Astrocyte (in vitro differentiated cells and primary cell): ENCODE measurements around the gene PTPRM. TPM values are rescaled to one million over a fixed set of nuclear protein-coding genes. Genes with fewer than 3 reads are reported as not detected.

Experiments
- DNase-seq: peaks from one replicate; pipeline ENCODE4 v3.0.0-alpha.2; 2010; ENCODE audit warnings: low read depth
- FAIRE-seq: peaks from 2 replicates; lab custom pipeline; 2011; peaks lifted over from hg19 to GRCh38; lab: Jason Lieb, UNC
- H2AFZ ChIP-seq: 2 replicates; pipeline ENCODE4 v1.6.0; 2012; ENCODE audit warnings: low read depth, low read length, inconsistent platforms
- H3K27ac ChIP-seq: 2 replicates; pipeline ENCODE4 v1.5.1; 2011; ENCODE audit warnings: low read depth, low read length, inconsistent platforms
- H3K27me3 ChIP-seq: 2 replicates; pipeline ENCODE4 v1.6.0; 2011; ENCODE audit warnings: low read length, inconsistent platforms; ENCODE audit not compliant: insufficient read depth
- H3K36me3 ChIP-seq: 2 replicates; pipeline ENCODE4 v1.5.1; 2011; ENCODE audit warnings: low read length, inconsistent platforms; ENCODE audit not compliant: insufficient read depth
- H3K4me1 ChIP-seq: 2 replicates; pipeline ENCODE4 v1.5.1; 2011; ENCODE audit warnings: low read length, inconsistent platforms; ENCODE audit not compliant: insufficient read depth
- H3K4me2 ChIP-seq: 2 replicates; pipeline ENCODE4 v1.6.0; 2012; ENCODE audit warnings: low read length, inconsistent platforms
- H3K4me3 ChIP-seq: 2 replicates; pipeline ENCODE4 v1.5.1; 2011; ENCODE audit warnings: low read depth, mild to moderate bottlenecking, low read length, inconsistent platforms; ENCODE audit not compliant: insufficient read depth
- H3K79me2 ChIP-seq: 2 replicates; pipeline ENCODE4 v1.6.0; 2012; ENCODE audit warnings: mild to moderate bottlenecking, low read length, inconsistent platforms; ENCODE audit not compliant: insufficient read depth
- H3K9ac ChIP-seq: 2 replicates; pipeline ENCODE4 v1.6.0; 2012; ENCODE audit warnings: mild to moderate bottlenecking, low read length, inconsistent platforms
- H3K9me3 ChIP-seq: 2 replicates; pipeline ENCODE4 v1.5.1; 2012; ENCODE audit warnings: low read depth, mild to moderate bottlenecking, low read length, inconsistent platforms; ENCODE audit not compliant: insufficient read depth
- H4K20me1 ChIP-seq: 2 replicates; pipeline ENCODE4 v1.6.0; 2012; ENCODE audit warnings: low read length, inconsistent platforms; ENCODE audit not compliant: insufficient read depth
- H3K27ac Mint-ChIP-seq: one replicate; pipeline ENCODE4 v1.8.0; 2021; ENCODE audit warnings: mild to moderate bottlenecking, mixed read lengths; ENCODE audit not compliant: unreplicated experiment
- H3K27me3 Mint-ChIP-seq: one replicate; pipeline ENCODE4 v1.8.0; 2021; ENCODE audit warnings: low read depth, mixed read lengths; ENCODE audit not compliant: unreplicated experiment
- H3K36me3 Mint-ChIP-seq: one replicate; pipeline ENCODE4 v1.8.0; 2021; ENCODE audit warnings: low read depth, mixed read lengths; ENCODE audit not compliant: unreplicated experiment
- H3K4me1 Mint-ChIP-seq: one replicate; pipeline ENCODE4 v1.8.0; 2021; ENCODE audit warnings: low read depth, mixed read lengths; ENCODE audit not compliant: unreplicated experiment
- H3K4me3 Mint-ChIP-seq: one replicate; pipeline ENCODE4 v1.8.0; 2021; ENCODE audit warnings: mild to moderate bottlenecking, moderate library complexity, mixed read lengths; ENCODE audit not compliant: unreplicated experiment
- H3K9me3 Mint-ChIP-seq: one replicate; pipeline ENCODE4 v1.8.0; 2021; ENCODE audit warnings: mild to moderate bottlenecking, mixed read lengths; ENCODE audit not compliant: unreplicated experiment
- CTCF ChIP-seq: IDR thresholded peaks from 2 replicates; pipeline ENCODE4 v1.5.1; 2011; ENCODE audit warnings: low read depth, mild to moderate bottlenecking, inconsistent platforms, low read length, moderate library complexity; ENCODE audit not compliant: insufficient read depth
- EZH2 ChIP-seq: IDR thresholded peaks from 2 replicates; pipeline ENCODE4 v1.6.1; 2012; ENCODE audit warnings: mild to moderate bottlenecking, low read length, inconsistent platforms; ENCODE audit not compliant: insufficient read depth
- total RNA-seq: library from RNA; stranded (reverse); gene quantifications from 2 replicates; pipeline ENCODE4 v1.2.1, GENCODE V29; 2021

The PTPRM gene
- total RNA-seq, 1 donor from 2014 or later: 59.6 TPM

- Histone ChIP-seq H3K27me3 (no peaks in the 10 kb centered on the region), H3K4me3 (no peak overlapping the region), H3K9me3 (no peaks in the 10 kb centered on the region), H3K9ac (no peak overlapping the region), H3K27ac (no peak overlapping the region), H3K79me2 (no peaks in the 10 kb centered on the region), H3K4me1 (peaks cover 3% of the 10 kb centered on the region), H3K36me3 (no peaks in the 10 kb centered on the region), H3K4me2 (no peak overlapping the region), H4K20me1 (no peaks in the 10 kb centered on the region), H2AFZ (peak overlapping the region; percentile 42)
- Mint-ChIP-seq H3K4me3 (no peak overlapping the region), H3K4me1 (peaks cover 11% of the 10 kb centered on the region), H3K36me3 (no peaks in the 10 kb centered on the region), H3K27ac (no peak overlapping the region), H3K9me3 (no peaks in the 10 kb centered on the region), H3K27me3 (peaks cover 9% of the 10 kb centered on the region)
- TF ChIP-seq CTCF (no peak), EZH2 (no peak)
- FAIRE-seq: no peak
- no peak for DNase-seq
Observed at GRCh38 chr18:7561909-7562460, 5.1 kb upstream of the PTPRM start.

GRCh38 chr18:7562491-7562890 is 4.6 kb upstream of the PTPRM start:
- H3K27ac Mint-ChIP-seq: no peak overlapping the region
- H3K36me3 ChIP-seq: no peaks in the 10 kb centered on the region
- H2AFZ ChIP-seq: no peak overlapping the region
- H4K20me1 ChIP-seq: no peaks in the 10 kb centered on the region
- H3K4me1 ChIP-seq: peaks cover 3% of the 10 kb centered on the region
- no peaks in the 10 kb centered on the region for H3K9me3 Mint-ChIP-seq
- H3K27me3 Mint-ChIP-seq: peaks cover 9% of the 10 kb centered on the region
- no peak overlapping the region for H3K27ac ChIP-seq
- H3K4me3 Mint-ChIP-seq: no peak overlapping the region
- no peaks in the 10 kb centered on the region for H3K36me3 Mint-ChIP-seq
- no peaks in the 10 kb centered on the region for H3K9me3 ChIP-seq
- peaks cover 11% of the 10 kb centered on the region for H3K4me1 Mint-ChIP-seq
- no peak overlapping the region for H3K4me3 ChIP-seq
- peaks cover 2% of the 10 kb centered on the region for H3K79me2 ChIP-seq
- H3K9ac ChIP-seq: no peak overlapping the region
- no peak overlapping the region for H3K4me2 ChIP-seq
- DNase-seq: no peak
- TF ChIP-seq EZH2 (no peak), CTCF (no peak)
- H3K27me3 ChIP-seq: no peaks in the 10 kb centered on the region
- FAIRE-seq: no peak

GRCh38 chr18:7565677-7566076 is 1.4 kb upstream of the PTPRM start:
- H3K4me3 ChIP-seq: no peak overlapping the region
- H3K9me3 ChIP-seq: no peaks in the 10 kb centered on the region
- peaks cover 3% of the 10 kb centered on the region for H3K4me1 ChIP-seq
- H2AFZ ChIP-seq: no peak overlapping the region
- DNase-seq (no peak), FAIRE-seq (no peak)
- peaks cover 31% of the 10 kb centered on the region for H3K79me2 ChIP-seq
- peak overlapping the region; percentile 91 for H3K4me3 Mint-ChIP-seq
- peaks cover 15% of the 10 kb centered on the region for H4K20me1 ChIP-seq
- no peak overlapping the region for H3K9ac ChIP-seq
- peak overlapping the region; percentile 93 for H3K4me2 ChIP-seq
- TF ChIP-seq EZH2 (no peak), CTCF (no peak)
- no peaks in the 10 kb centered on the region for H3K27me3 ChIP-seq
- no peaks in the 10 kb centered on the region for H3K36me3 Mint-ChIP-seq
- H3K27ac ChIP-seq: no peak overlapping the region
- peaks cover 4% of the 10 kb centered on the region for H3K9me3 Mint-ChIP-seq
- H3K27me3 Mint-ChIP-seq: peaks cover 6% of the 10 kb centered on the region
- H3K4me1 Mint-ChIP-seq: peaks cover 13% of the 10 kb centered on the region
- no peak overlapping the region for H3K27ac Mint-ChIP-seq
- no peaks in the 10 kb centered on the region for H3K36me3 ChIP-seq
